NCI-H1694 treated with DMSO at 0.1 percent for 48 hours (cell line): ENCODE data around the gene CNN2.
A peak's percentile ranks its signal among the peaks of the same experiment; 100 is the strongest.

ENCODE experiments used
- DNase-seq: peaks from one replicate; lab custom pipeline; 2025; lab: John Stamatoyannopoulos, UW

The CNN2 gene

DNA sequence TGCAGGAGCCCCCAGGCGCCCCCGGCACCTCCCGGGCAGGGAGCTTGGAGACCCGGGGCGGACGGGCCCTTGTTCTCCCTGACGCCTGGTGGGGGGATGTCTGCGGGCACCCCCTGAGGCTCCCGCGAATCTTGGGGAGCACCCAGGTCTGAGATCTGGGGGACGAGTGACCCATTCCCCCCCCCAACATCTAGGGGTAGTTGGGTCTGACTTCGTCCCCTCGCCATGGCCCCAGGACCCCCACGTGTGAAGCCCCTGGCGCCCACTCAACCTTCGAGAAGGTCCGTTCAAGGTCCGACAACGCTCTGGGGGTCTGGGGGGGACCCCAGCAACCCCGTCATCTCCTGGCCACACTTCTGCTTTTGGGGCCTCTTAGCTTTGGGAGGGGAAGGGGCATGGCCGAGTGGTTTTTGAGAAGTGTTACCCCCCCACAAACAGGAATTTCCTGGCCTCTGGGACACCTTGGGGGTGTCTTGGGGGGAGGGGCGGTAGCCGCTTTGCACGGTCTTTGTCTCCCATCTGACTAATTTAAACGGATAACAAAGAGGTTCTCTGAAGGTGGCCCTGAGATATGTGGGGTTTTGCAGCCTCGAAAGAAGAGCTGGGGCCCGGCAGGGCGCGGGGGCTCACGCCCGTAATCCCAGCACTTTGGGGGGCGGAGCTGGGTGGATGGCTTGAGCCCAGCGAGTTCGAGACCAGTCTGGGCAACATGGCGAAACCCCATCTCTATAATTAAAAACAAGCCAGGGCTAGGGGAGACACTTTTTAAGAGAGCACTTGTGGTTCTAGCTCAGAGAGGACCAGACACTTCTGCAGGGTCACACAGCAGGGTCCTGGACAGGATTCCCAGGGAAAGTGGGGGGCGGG is 608 bp downstream of the CNN2 start:
- DNase-seq: no peak

- DNase-seq: no peak
Measured at GRCh38 chr19:1027650-1028061, 1.2 kb downstream of the CNN2 start.

GRCh38 chr19:1028062-1028926 is 1.9 kb downstream of the CNN2 start:
- no peak for DNase-seq

- no peak for DNase-seq
Measured at GRCh38 chr19:1032264-1032867, 6.0 kb downstream of the CNN2 start.

GRCh38 chr19:1035998-1036621 is 9.7 kb downstream of the CNN2 start:
- no peak for DNase-seq

GRCh38 chr19:1037621-1038064 is 11.2 kb downstream of the CNN2 start:
- DNase-seq: no peak

DNA sequence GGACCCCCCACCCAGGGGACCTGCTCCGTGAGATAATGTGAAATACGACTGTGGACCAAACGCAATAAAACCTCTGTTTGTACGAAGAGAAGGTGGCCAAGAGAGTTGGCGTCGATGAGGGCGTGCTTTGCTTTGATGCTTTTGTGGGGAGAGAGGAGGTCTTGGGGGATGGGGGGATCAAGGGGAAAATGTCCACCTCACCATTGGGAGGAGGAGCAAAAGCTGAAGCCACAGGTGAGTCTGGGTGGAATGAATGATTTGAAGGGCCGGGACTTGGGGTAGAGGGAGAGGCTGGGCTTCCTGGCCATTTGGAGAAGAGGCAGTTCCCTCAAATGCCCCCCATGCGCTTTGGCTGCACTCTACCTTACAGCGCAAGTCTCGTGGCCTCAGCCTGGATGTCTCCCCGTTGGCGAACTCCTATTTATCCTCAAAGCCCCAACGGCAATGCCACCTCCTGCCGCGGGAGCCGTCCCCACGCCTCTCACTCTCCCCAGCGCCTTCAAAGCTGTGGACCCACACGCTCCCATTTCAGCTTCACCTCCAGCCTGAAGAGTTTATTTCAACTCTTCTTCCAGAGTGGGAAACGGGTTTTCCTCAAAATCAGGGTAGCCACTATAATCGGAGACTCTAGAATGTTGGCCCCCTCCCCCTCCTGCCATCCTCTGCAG is 12.7 kb downstream of the CNN2 start:
- DNase-seq: no peak

GRCh38 chr19:1039646-1040475 is 13.5 kb downstream of the CNN2 start, which contains the start of gene ABCA7:
Gene ABCA7, plus strand, starts transcription at chr19:1040107. Its CDS starts 1,255 bp downstream, at chr19:1041362.
- DNase-seq: peak; percentile 91

- DNase-seq: peak; percentile 89
Measured at GRCh38 chr19:1040476-1041271, 14.3 kb downstream of the CNN2 start.

DNA sequence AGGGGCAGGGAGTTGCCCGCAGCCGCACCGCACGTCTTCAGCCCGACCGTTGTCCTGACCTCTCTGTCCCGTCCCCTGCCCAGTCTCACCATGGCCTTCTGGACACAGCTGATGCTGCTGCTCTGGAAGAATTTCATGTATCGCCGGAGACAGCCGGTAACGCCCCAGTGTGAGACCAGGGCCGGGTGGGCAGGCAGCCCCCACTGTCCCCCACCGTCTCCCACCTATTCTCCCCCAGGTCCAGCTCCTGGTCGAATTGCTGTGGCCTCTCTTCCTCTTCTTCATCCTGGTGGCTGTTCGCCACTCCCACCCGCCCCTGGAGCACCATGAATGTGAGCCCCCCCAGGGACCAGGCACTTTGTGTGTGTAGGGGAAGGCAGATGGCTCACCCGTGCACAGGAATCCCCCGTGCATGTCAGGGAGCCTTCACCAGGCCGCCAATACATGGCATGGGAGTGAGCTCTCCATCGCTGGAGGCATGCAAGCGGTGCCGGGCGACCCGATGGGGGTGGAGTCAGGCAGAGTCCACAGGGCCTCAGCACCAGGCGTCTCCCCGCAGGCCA is 14.9 kb downstream of the CNN2 start:
- no peak for DNase-seq

DNA sequence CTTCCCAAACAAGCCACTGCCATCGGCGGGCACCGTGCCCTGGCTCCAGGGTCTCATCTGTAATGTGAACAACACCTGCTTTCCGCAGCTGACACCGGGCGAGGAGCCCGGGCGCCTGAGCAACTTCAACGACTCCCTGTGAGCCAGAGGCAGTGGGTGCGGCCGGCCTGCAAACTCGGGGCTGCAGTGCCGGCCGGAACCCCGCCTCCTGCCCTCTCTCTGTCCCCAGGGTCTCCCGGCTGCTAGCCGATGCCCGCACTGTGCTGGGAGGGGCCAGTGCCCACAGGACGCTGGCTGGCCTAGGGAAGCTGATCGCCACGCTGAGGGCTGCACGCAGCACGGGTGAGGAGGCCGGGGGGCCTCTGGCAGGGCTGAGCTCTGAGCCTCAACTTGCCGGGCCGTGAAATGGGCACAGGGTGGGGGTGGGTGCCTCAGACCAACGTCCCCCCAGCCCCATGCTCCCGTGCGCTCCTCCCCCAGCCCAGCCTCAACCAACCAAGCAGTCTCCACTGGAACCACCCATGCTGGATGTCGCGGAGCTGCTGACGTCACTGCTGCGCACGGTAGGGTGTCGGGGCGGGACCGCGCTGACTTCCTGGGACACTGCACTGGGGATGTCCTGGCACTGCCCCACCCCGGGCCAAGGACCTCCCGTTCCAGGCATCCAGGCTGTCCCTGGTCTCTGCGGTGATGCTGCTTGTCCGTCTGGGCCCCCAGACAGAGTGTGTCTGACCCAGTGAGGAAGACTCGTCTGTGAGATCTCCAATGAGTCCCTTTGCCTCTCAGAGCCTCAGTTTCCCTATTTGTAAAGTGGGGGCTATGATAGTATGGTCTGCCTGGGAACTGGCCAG is 15.7 kb downstream of the CNN2 start:
- DNase-seq: peak; percentile 33

- DNase-seq: peak; percentile 60
Measured at GRCh38 chr19:1042689-1043511, 16.5 kb downstream of the CNN2 start.

GRCh38 chr19:1045247-1045603 is 18.8 kb downstream of the CNN2 start:
- no peak for DNase-seq

- no peak for DNase-seq
Measured at GRCh38 chr19:1046117-1046626, 19.8 kb downstream of the CNN2 start.

- no peak for DNase-seq
Measured at GRCh38 chr19:1046836-1047695, 20.7 kb downstream of the CNN2 start.

DNA sequence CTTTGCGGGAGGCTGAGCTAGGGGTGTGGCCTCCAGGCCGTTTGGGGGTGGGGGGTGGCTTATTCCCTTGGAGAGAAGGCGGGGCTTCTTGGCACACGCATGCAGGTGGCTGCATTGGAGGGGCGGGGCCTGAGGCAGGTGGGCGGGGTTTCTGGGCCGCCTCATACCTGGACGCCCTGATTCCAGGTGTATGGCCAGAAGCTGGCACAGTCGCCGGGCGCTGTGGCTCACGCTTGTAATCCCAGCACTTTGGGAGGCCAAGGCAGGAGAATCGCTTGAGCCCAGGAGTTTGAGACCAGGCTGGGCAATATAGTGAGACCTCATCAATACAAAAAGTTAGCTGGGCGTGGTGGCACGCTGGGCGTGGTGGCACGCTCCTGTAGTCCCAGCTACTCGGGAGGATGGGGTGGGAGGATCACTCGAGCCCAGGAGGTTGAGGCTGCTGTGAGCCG is 21.3 kb downstream of the CNN2 start:
- DNase-seq: no peak
